ENCODE data around the gene EYS.

DNA sequence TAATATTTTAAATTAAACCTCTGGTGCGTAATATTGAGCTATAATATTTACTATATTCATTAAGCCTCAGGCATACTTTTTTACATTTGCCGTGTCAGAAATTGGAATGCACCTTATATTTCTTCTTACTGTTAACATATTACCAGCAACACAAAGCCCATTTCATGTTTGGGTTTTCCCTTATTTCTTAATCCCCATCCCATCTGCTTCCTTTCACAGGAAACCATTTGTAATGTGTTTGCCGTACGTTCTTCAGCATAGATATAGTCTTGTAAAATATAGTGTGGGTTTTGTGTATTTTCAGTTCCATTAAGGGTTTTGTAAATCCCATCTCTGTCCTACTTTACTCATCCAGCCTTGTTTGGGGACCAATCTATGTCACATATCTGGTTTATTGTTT lies 6.5 kb downstream of the EYS start:
- TF ChIP-seq POLR2AphosphoS5 (IDR thresholded peaks at IDR 0.05; ENCODE audit: low read depth, low read length) (no peak), POLR2A (IDR thresholded peaks at IDR 0.05; ENCODE audit: control extremely low read depth in 1 of 2, low read depth in 2 of 2, low read length in 2 of 2) (no peak), EZH2 (IDR thresholded peaks at IDR 0.05; ENCODE audit: low read depth, low read length, severe bottlenecking) (no peak), RAD21 (IDR thresholded peaks at IDR 0.05 in 1 of 2, conservative IDR thresholded peaks at IDR 0.05 in 1 of 2; ENCODE audit: low read depth in 2 of 2, low read length in 2 of 2) (no peak), JUND (IDR thresholded peaks at IDR 0.05; ENCODE audit: low read length) (no peak), CREB1 (IDR thresholded peaks at IDR 0.05) (no peak), EP300 (IDR thresholded peaks at IDR 0.05; ENCODE audit: borderline replicate concordance in 1 of 2, low read depth in 2 of 2, low read length in 2 of 2) (no peak), TEAD4 (IDR thresholded peaks at IDR 0.05; ENCODE audit: low read depth, low read length) (no peak), SP2 (IDR thresholded peaks at IDR 0.05; ENCODE audit: low read length) (no peak), MAFK (IDR thresholded peaks at IDR 0.05; ENCODE audit: low read depth, low read length) (no peak)
- TF ChIP-seq, protein P1, sequence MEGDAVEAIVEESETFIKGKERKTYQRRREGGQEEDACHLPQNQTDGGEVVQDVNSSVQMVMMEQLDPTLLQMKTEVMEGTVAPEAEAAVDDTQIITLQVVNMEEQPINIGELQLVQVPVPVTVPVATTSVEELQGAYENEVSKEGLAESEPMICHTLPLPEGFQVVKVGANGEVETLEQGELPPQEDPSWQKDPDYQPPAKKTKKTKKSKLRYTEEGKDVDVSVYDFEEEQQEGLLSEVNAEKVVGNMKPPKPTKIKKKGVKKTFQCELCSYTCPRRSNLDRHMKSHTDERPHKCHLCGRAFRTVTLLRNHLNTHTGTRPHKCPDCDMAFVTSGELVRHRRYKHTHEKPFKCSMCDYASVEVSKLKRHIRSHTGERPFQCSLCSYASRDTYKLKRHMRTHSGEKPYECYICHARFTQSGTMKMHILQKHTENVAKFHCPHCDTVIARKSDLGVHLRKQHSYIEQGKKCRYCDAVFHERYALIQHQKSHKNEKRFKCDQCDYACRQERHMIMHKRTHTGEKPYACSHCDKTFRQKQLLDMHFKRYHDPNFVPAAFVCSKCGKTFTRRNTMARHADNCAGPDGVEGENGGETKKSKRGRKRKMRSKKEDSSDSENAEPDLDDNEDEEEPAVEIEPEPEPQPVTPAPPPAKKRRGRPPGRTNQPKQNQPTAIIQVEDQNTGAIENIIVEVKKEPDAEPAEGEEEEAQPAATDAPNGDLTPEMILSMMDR (IDR thresholded peaks at IDR 0.05; ENCODE audit: control extremely low read depth in 1 of 3, insufficient read depth in 1 of 3, low read depth in 1 of 3, low read length in 3 of 3): no peak
- TF ChIP-seq, protein P2, sequence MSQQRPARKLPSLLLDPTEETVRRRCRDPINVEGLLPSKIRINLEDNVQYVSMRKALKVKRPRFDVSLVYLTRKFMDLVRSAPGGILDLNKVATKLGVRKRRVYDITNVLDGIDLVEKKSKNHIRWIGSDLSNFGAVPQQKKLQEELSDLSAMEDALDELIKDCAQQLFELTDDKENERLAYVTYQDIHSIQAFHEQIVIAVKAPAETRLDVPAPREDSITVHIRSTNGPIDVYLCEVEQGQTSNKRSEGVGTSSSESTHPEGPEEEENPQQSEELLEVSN (IDR thresholded peaks at IDR 0.05): no peak

All from H1 (cell line).